Measurements from ENCODE around the gene OLFML1. TPM values are rescaled to one million over a fixed set of nuclear protein-coding genes. Genes with fewer than 3 reads are reported as not detected.

The OLFML1 gene
- total RNA-seq (2022) (not detected in 2 replicates), Bru-seq, nascent RNA (not detected), BruChase-seq, experiment 1, labeled RNA remaining after a 6-hour chase (not detected), BruChase-seq, experiment 2, labeled RNA remaining after a 2-hour chase (not detected)
- long read RNA-seq: 0 reads

GRCh38 chr11:7485186-7486097 lies at the start of gene OLFML1:
TSS of gene OLFML1 (plus strand) at chr11:7485506. CDS start at chr11:7485876, 370 bp downstream.
- no peak within 1 kb of the TSS for H3K27ac Mint-ChIP-seq (ENCODE audit: unreplicated experiment)
- intact Hi-C loops (cut with micrococcal nuclease; ENCODE audit: unreplicated experiment): no loop called here

DNA sequence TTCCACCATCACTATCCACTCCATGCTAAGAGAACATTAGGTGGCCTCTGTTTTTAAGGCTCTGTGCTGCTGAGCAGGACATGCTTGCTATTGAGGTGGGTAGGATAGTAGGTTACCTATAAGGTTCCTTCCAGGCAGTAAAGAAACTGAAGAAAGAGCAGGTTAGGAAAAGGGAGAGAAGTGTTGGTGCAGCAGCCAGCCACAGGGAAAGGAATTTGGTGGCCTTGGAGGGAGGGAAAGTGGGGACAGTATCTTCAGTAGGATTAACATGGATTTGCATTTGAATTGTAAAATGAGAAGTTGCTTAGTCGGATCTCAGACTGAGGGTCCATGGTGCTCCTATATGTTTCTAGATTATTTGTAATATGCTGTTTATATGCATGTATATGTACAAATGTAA lies 49.2 kb upstream of the OLFML1 start:
- CTCF ChIA-PET: no interaction called here
- no peaks in the 10 kb centered on the region for H3K9me3 Mint-ChIP-seq (ENCODE audit: low read depth, unreplicated experiment)
- no peaks in the 10 kb centered on the region for H3K36me3 Mint-ChIP-seq (ENCODE audit: insufficient read depth, unreplicated experiment)
- peaks cover 79% of the 10 kb centered on the region for H3K27me3 Mint-ChIP-seq (ENCODE audit: unreplicated experiment)
- intact Hi-C loops (cut with micrococcal nuclease; ENCODE audit: unreplicated experiment): no loop called here
- no peak overlapping the region for H3K27ac Mint-ChIP-seq (ENCODE audit: unreplicated experiment)
- no peak overlapping the region for H3K4me3 Mint-ChIP-seq (ENCODE audit: low read depth, unreplicated experiment)
- DNase-seq: no peak
- no peaks in the 10 kb centered on the region for H3K4me1 Mint-ChIP-seq (ENCODE audit: low read depth, unreplicated experiment)
- TF ChIP-seq, protein P1, sequence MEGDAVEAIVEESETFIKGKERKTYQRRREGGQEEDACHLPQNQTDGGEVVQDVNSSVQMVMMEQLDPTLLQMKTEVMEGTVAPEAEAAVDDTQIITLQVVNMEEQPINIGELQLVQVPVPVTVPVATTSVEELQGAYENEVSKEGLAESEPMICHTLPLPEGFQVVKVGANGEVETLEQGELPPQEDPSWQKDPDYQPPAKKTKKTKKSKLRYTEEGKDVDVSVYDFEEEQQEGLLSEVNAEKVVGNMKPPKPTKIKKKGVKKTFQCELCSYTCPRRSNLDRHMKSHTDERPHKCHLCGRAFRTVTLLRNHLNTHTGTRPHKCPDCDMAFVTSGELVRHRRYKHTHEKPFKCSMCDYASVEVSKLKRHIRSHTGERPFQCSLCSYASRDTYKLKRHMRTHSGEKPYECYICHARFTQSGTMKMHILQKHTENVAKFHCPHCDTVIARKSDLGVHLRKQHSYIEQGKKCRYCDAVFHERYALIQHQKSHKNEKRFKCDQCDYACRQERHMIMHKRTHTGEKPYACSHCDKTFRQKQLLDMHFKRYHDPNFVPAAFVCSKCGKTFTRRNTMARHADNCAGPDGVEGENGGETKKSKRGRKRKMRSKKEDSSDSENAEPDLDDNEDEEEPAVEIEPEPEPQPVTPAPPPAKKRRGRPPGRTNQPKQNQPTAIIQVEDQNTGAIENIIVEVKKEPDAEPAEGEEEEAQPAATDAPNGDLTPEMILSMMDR (IDR thresholded peaks at IDR 0.05; ENCODE audit: unreplicated experiment): no peak
- BruUV-seq (replicated peaks): no TSS peak

More at GRCh38 chr11:7485186-7486097, at the start of gene OLFML1:
- Mint-ChIP-seq H3K27me3 (ENCODE audit: unreplicated experiment) (peaks cover 27% of the 10 kb centered on the region), H3K4me3 (ENCODE audit: low read depth, unreplicated experiment) (no peak within 1 kb of the TSS), H3K36me3 (ENCODE audit: insufficient read depth, unreplicated experiment) (no peaks in the 10 kb centered on the region), H3K9me3 (ENCODE audit: low read depth, unreplicated experiment) (no peaks in the 10 kb centered on the region), H3K4me1 (ENCODE audit: low read depth, unreplicated experiment) (no peaks in the 10 kb centered on the region)
- CTCF ChIA-PET: no interaction called here
- TF ChIP-seq, protein P1 (IDR thresholded peaks at IDR 0.05; ENCODE audit: unreplicated experiment): no peak
- DNase-seq: no peak
- BruUV-seq (replicated peaks): no TSS peak

DNA sequence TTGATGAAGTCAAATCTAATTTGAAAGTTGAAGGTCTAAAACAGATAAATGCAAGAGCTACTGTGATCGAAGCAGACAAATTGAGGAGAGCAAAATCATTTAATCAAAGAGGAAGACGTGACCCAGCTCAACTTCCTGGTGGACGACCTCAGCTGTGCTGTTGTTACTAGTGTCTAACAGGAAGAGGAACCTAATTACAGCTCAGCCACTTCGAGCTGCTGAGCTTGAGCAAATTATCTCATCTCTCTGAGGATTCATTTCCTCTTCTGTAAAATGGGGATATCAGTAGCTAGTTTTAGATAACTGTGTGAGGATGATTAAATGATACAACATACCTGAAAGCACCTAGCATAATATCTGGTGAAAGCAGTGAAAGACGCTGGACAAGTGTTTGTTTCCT lies 48.6 kb upstream of the OLFML1 start:
- TF ChIP-seq, protein P1 (IDR thresholded peaks at IDR 0.05; ENCODE audit: unreplicated experiment): no peak
- CTCF ChIA-PET: interaction anchor here (0.7 kb wide), 1 partner anchor 84 kb away, joined by 3 read pairs; no protein-coding TSS in a partner anchor
- no TSS peak for BruUV-seq (replicated peaks)
- H3K4me3 Mint-ChIP-seq (ENCODE audit: low read depth, unreplicated experiment): no peak overlapping the region
- intact Hi-C loops (cut with micrococcal nuclease; ENCODE audit: unreplicated experiment): no loop called here
- H3K27ac Mint-ChIP-seq (ENCODE audit: unreplicated experiment): no peak overlapping the region
- H3K27me3 Mint-ChIP-seq (ENCODE audit: unreplicated experiment): peaks cover 83% of the 10 kb centered on the region
- no peaks in the 10 kb centered on the region for H3K4me1 Mint-ChIP-seq (ENCODE audit: low read depth, unreplicated experiment)
- no peaks in the 10 kb centered on the region for H3K36me3 Mint-ChIP-seq (ENCODE audit: insufficient read depth, unreplicated experiment)
- no peaks in the 10 kb centered on the region for H3K9me3 Mint-ChIP-seq (ENCODE audit: low read depth, unreplicated experiment)
- no peak for DNase-seq

DNA sequence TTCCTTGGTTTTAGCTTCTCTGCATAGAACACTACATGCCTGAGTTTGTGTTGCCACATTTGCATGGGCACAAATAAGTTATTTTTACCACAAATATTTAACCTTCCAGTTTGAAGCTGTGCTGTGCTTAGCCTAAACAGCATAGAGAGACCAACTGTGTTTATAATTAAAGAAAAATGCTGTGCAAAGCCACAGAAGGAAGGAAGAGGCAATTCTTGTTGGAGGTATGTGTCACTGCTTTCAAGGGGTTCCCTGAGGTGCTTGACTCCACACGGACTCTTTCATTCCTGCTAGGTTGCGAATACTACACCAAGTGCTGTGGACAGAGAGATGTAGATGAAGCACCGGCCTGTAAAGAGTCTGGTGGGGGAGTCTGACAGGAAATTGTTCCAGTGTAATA lies 47.6 kb upstream of the OLFML1 start:
- no peak for DNase-seq
- Mint-ChIP-seq H3K27ac (ENCODE audit: unreplicated experiment) (no peak overlapping the region), H3K4me3 (ENCODE audit: low read depth, unreplicated experiment) (no peak overlapping the region), H3K27me3 (ENCODE audit: unreplicated experiment) (peaks cover 81% of the 10 kb centered on the region), H3K36me3 (ENCODE audit: insufficient read depth, unreplicated experiment) (no peaks in the 10 kb centered on the region), H3K4me1 (ENCODE audit: low read depth, unreplicated experiment) (no peaks in the 10 kb centered on the region), H3K9me3 (ENCODE audit: low read depth, unreplicated experiment) (no peaks in the 10 kb centered on the region)
- no TSS peak for BruUV-seq (replicated peaks)
- intact Hi-C loops (cut with micrococcal nuclease; ENCODE audit: unreplicated experiment): no loop called here
- TF ChIP-seq, protein P1 (IDR thresholded peaks at IDR 0.05; ENCODE audit: unreplicated experiment): no peak
- CTCF ChIA-PET: interaction anchor here (0.7 kb wide), 1 partner anchor 253 kb away, joined by 4 read pairs; no protein-coding TSS in a partner anchor
